ENCODE results near the gene FBRSL1.
"Not testable (repeated sequence)": the region's sequence is repeated elsewhere in the genome, so short reads cannot be mapped to it uniquely, and the experiment has no call there.

The FBRSL1 gene

DNA sequence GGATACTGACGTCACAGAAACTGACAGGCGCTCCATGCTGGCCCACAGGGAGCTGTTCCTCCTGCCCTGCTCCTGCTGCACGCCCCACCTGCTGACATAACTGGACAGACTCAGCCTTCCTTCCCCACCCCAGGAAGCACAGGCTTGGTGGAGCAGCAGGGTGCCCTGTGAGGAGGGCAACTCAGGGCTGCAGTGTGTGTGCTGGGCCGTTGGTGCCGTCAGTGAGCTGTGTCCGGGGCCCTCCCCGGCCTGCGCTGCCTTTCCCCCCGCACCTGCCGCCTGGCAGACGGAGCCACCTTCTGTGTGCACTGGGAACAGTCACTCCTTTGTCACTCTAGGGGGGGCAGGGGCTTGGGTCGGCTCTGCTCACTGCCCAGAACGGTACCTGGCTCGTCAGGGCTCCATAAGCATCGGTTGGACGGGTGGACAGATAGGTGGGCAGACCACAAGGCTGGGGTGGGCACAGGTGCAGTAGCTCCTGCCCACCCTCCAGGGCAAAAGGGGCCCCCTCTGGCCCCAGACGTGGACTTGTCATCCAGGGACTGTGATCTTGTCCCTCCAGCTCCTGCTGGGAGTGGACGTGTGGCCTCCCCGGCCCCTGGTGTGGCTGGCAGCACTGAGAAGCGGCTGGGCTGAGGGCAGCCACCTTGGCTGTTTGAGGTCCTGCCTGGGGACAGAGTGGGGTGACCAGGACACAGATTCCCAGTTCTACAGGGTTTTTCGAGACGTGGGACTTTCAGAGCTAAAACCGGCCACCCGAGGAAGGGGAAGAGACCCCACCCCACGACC, 32.8 kb downstream of the FBRSL1 start:
- DNase-seq, result no peak

DNA sequence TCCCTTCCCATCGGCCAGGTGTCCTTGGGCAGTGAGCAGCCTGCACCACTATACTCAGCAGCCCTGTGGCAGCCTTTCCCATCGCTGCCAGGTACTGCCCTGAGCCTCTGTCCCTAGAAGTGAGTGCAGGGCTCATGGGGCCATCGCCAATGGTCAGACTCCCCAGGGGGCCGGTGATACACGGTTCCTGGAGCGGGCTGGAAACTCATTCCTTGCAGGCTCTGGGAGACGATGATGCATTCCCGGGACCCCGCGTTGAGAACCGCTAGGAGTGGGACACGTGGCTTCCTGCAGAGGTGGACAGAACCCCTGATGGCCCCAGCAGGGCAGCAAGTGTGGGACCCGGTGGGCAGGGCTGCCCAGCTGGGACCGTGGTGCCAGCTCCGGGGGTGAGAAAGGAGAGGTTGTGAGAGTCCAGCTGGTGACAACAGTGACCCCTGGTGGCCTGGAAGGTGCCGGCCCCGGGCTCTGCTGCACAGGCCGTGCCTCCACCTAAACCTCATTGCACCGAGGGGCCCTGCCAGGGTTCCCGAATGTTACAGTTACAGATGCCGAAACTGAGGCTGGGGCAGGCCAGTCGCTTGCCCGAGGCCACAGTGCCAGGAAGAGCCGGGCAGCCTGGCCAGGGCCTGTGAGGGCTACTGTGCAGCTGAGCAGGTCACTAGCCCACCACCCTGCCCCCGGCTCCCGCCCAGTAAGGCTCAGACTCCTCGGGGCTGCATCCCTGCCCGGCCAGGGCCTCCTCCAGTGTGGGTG, 33.8 kb downstream of the FBRSL1 start:
- DNase-seq, result peak in 48 of 56 donors; percentile 17 to 84 (median 52)

DNA sequence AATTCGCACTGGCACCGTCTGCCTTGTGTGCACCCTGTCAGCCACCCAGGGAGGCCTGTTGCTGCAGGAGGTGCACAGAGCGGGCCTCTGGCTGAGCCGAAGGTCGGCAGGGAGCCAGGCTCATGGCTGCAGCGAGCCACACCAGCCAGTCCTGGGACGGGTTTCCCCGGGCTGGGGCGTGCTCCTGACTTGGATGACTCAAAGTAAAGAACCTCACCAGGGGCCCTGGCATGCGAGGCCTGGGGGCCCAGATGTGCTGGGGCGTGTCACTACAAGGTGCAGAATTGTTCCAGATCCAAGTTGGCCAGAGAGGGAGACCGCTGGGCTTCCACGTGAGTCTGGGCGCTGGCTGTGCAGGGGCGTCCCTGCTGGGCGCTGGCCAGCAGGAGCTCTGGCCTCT, 34.5 kb downstream of the FBRSL1 start:
- DNase-seq, result peak in 16 of 56 donors; percentile 6 to 49 (median 29)

DNA sequence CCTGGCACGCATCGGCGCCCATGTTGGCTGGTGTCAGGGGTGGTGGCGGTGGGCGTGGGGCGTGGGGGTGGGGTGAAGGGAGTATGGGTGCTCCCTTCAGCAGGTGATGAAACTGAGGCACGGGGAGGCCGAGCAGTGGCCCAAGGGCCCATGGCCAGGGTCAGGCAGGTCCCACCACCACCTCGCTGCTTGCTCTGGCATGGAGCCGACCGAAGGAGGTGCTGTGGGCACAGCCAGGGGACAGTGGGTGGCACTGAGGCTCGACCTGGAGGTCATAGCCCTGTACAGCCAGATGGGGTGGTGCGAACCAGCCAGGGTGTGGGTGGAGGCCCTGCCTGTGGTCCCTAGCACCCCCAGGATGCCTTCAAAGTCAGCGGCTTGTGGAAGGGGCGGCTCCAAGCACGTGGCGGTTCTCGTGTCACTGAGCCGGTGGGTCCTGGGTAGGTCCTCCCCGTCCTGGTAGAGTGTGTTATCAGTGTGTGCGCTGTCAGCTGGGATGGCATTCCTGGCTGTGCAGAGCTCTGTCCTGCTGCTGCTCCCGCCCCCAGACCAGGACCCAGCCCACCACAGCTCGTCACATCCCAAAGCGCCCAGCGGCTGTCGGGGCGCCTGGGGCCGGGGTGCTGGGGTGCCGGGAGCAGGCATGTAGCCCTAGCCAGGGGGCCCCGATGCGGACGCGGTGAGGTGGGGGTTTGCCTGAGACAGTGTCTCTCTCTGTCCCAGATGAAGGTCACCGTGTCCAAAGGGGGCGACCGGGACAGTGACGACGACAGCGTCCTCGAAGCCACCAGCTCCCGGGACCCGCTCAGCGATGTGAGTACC, 35.3 kb downstream of the FBRSL1 start:
- DNase-seq, result no peak

DNA sequence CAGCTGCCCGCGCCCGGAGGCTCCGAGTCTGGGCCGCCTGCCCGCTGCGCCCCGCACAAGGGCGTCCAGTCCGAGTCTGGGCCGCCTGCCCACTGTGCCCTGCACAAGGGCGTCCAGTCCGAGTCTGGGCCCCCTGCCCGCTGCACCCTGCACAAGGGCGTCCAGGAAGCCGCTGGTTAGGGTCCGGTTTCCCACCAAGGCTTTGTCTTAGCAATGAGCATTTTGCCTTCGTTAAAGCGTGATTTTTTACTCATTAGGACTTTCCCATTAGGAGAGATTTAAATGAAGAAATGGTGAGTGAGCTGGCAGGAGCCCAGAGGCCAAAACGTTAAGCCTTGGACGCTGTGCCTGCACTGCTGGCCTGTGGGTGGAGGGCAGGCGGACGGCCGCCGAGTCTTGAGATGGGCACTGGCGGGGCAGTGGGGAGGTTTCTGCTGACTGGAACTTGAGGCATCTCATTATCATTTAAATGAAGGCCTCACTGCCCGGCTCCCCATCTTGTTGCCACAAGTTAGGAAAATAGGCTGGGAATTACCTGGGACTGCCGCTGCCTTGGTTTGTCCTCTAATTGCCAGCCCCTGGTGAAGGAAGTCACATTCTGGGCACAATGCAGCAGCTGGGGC, 36.0 kb downstream of the FBRSL1 start:
- DNase-seq, result peak in 55 of 56 donors; percentile 29 to 95 (median 79)

DNA sequence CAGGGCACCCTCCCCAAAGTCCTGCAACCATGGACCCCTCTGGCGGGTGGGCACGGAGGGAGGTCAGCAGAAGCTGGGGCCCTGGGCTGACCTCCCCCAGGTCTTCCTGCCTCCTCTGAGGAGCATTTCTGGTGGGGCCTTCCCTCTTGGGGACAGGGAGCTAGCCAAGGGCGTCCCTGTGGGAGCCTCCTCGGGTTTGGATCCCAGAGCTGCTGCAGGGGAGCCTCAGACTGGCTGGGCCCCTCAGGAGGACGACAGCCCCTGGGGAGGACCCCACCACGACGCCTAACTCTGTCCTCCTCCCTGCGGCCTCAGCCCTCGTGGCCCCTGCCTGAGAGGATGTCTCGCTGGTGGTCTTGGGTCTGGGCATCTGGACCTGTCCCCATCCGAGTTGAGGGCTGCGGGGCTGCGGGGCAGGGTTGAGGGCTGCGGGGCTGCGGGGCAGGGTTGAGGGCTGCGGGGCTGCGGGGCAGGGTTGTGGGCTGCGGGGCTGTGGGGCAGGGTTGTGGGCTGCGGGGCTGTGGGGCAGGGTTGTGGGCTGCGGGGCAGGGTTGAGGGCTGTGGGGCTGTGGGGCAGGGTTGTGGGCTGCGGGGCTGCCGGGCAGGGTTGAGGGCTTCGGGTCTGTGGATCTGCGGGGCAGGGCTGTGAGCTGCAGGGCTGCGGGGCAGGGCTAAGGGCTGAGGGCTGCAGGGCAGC, 37.4 kb downstream of the FBRSL1 start:
- DNase-seq, result no peak

DNA sequence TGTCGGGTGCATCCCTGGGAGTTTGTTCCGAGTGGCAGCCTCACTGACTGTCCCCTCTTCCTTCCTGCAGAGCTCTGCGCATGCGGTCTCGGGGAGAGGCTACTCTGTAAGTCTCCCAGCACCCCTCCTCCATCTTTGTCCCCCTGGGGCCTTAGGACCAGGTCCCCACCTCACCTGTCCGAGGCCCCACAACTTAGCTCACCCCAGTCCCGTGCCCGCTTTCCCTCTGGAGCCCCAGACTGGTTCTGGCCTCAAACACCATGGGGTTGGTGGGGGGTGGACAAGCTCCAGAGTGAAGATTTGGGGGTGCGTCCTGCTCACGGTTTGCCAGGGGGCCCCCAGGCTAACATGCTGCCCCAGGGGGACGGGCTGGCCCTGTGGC, 37.9 kb downstream of the FBRSL1 start:
- DNase-seq, result no peak

DNA sequence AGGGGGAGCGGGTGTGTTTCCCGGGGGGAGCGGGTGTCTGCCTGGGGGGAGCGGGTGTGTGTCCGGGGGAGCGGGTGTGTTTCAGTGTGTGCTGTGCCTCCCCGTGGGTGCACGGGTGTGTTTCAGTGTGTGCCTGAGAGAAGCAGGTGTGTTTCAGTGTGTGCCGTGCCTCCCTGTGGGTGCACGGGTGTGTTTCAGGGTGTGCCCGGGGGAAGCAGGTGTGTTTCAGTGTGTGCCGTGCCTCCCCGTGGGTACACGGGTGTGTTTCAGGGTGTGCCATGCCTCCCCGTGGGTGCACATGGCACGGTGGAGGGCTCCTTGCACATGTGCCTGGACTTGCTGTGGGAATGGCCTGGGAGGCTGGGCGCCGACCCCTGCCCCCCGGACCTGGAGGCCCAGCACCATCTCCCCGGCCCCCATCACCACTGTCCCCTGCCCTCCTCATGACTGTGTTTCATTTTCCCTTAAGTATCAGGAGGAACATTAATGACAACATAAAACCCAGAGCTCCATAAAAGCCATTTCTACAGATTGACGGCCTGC, 38.7 kb downstream of the FBRSL1 start:
- DNase-seq, result no peak

DNA sequence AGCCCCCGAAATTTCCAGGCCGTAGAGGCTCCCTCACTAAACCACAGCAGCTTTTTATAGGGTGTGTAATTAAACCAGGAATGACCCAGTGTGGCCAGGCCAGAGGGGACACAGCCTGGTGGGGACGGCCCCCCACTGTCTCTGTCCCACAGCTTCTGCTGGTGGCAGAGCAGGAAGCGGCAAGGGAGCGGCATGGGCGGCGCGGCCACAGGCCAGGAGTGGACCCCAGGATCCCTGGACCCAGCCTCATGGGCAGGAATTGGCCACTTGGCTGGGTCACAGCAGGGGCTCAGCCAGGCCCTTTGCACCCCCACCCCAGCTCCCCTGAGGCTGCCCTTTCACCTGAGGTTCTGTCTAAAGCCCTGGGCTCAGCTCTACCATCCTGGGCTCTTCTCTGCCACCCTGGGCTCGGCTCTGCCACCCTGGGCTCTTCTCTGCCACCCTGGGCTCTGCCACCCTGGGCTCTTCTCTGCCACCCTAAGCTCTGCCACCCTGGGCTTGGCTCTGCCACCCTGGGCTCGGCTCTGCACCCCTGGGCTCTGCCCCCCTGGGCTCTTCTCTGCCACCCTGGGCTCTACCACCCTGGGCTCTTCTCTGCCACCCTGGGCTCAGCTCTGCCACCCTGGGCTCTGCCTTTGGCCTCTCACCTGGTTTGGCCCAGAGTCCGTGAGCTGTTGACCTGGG, 39.3 kb downstream of the FBRSL1 start:
- DNase-seq, result no peak

DNA sequence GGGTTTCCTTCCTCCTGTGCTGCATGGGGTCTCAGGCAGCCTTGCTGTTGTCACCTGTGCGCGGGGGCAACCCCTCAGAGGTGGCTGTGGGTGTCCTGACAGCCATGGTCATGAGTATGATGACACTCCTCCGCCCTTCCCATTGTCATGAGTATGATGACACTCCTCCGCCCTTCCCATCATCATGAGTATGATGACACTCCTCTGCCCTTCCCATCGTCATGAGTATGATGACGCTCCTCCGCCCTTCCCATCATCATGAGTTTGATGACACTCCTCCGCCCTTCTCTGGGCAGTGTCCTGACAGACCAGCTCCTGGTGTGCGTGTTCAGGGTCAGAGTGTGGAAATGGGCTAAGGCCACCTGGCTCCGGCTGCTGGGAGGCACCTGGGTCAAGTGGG, 40.0 kb downstream of the FBRSL1 start:
- DNase-seq, result no peak

DNA sequence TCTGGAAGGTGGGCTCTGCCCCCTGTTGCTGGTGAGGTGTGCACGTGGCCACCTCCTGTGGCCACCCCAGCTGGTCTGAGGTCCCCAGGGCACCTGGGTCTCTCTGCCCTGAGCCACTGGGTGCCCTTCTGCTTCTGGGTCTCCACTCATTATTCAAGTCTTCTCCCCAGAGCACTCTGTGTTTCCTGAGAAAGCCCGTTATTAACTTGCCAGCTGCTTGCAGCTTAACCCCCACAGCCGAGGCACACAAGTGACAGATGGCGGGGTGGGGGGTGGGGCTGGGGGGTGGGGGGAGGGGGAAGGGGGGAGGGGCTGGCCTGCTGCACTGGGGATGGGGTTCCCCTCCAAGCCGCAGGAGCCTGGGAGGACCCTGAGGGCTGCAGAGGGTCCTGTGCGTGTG, 40.5 kb downstream of the FBRSL1 start:
- DNase-seq, result no peak

DNA sequence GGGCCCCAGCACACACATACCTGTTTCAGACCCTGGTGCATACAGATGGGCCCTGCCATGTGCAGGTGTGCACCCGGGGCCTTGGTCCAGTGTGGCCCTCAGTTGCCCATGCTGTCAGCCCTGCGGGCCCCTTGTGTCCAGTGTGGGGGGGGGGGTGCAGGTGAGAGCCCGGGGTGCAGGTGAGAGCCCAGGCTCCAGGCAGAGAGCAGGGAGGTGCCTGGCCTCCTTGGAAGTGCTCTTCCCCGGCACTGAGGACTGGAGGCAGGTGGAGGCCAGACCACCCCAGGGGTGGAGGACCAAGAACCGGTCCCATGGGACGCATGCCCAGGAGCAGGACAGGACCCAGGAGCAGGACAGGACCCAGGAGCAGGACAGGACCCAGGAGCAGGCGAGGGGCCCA, 40.9 kb downstream of the FBRSL1 start:
- no peak for DNase-seq

DNA sequence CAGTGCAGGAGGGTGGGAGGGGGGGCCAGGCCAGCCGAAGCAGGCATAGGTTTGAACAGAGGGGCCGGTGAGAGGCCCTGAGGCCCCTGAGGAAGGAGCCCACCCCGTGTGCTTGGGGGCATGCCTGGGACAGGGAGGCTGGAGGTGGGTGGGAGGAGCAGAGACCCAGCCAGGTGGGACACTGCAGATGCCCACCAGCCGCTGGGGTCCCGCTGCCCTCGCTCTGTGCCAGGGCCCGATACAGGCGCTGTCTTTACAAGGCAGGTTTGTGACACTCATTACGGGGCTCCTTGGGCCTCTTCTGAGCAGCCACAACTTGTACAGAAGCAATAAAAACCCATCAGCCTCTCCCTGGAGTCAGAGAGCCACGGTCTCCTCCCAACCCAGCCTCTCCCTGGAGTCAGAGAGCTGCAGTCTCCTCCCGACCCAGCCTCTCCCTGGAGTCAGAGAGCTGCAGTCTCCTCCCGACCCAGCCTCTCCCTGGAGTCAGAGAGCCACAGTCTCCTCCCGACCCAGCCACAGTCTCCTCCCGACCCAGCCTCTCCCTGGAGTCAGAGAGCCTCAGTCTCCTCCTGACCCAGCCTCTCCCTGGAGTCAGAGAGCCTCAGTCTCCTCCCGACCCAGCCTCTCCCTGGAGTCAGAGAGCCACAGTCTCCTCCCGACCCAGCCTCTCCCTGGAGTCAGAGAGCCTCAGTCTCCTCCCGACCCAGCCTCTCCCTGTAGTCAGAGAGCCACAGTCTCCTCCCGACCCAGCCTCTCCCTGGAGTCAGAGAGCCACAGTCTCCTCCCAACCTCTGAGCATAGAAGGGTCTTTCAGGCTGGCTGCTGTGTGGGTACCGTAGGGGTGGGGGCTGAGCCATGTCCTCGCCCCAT, 43.0 kb downstream of the FBRSL1 start:
- not testable (repeated sequence) for DNase-seq

DNA sequence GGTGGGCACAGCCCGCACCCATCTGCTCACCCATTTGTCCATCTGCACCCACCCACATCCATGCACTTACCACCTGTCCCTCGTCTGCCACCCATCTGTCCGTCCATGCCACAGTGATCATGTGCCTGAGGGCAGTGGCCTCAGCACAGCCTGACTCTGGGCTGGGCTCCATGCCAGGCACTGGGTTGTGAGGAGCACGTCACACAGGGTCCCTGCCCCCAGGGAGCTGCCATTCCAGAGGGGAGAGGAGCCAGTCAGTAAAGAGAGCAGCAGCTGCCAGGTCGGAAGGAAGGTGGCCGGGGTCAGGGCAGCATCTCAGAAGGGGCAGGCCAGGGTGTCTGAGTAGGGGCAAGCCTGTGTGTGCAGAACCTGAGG, 43.6 kb downstream of the FBRSL1 start:
- no peak for DNase-seq

DNA sequence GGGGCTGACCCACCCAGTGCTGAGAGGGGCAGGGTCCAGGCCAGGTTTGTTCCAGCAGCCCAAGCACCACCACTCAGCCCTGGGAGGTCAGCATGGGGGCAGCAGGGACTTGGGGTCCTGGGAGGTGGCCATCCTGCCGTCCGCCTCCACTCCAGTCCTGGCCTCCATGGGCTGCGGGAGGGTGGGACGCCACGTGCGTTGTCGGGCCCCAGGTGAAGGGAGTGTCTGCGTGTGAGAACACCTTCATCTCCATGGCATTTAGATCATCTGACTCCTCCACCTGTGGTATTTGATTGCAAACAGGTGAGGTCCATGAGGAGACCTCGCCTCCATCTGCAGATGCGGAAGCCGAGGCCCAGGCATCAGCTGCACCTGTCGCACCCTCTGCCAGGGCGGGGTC, 44.1 kb downstream of the FBRSL1 start:
- DNase-seq, result no peak

DNA sequence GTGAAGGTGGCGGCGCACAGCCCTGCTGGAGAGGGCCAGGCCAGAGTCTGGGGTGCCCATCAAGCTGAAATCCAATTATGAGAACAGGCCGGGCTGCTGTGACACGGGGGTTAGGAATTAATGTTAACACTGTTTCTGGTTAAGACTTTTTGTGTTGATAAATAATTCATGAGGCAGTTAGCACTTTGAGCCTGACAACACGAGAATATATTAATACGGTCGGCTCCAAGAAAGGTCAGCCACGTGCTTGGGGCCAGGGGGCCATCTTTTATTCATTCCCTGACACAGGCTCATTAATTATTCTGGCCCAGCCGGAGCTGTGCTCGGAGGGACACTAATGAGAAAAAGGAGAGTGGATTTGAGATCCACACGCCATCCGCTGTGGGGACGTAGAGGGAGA, 45.1 kb downstream of the FBRSL1 start:
- peak in 9 of 56 donors; percentile 23 to 59 (median 41) for DNase-seq

DNA sequence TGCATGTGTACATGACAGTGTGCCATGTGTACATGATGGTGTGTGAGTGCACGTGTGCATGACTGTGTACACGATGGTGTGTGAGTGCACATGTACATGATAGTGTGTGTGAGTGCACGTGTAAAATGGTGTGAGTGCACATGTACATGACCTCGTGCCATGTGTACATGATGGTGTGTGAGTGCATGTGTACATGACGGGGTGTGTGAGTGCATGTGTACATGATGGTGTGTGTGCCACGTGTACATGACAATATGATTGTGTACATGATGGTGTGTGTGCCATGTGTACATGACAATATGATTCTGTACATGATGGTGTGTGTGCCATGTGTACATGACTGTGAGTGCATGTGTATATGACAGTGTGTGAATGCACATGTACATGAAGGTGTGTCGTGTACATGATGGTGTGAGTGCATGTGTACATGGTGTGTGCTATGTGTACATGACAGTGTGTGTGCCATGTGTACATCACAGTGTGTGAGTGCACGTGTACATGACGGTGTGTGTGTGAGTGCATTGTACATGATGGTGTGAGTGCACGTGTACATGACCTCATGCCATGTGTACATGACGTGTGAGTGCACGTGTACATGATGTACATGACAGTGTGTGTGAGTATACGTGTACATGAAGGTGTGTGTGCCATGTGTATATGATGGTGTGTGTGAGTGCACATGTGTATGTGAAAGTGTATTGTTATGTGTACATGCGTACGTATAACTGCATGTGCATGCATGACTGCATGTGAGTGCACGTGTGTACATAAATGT, 46.3 kb downstream of the FBRSL1 start:
- no peak for DNase-seq

DNA sequence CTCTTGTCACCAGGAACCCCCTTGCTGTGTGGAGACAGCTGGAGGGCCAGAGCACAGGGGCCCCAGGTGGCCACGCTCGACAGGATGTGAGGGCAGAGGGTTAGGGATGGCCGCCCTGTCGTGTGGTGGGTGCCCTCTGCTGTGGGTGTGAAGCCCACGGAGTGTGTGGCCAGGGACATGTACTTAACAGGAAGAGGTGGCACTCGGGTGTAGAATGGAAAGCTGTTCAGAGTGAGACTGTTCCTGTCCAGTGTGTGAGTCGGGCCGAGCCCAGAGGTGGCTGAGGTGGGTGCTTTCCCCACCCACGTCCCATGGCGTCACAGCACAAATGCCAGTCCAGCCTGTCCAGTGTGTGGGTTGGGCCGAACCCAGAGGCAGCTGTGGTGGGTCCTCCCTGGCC, 47.1 kb downstream of the FBRSL1 start:
- DNase-seq, result no peak
